ENCODE results near the gene RNF186.

- TF ChIP-seq CTCF (IDR thresholded peaks at IDR 0.05) (no peak), POLR2A (IDR thresholded peaks at IDR 0.05) (no peak), EP300 (IDR thresholded peaks at IDR 0.05) (no peak)
Observed at GRCh38 chr1:19765623-19766022, 49.5 kb downstream of the RNF186 start.

Measured in stomach (tissue), 4 donors.